NCI-H2171 (cell line): ENCODE data around the gene FKRP.

Experiments
- DNase-seq: peaks from one replicate; lab custom pipeline; 2025; lab: John Stamatoyannopoulos, UW

Gene FKRP

DNA sequence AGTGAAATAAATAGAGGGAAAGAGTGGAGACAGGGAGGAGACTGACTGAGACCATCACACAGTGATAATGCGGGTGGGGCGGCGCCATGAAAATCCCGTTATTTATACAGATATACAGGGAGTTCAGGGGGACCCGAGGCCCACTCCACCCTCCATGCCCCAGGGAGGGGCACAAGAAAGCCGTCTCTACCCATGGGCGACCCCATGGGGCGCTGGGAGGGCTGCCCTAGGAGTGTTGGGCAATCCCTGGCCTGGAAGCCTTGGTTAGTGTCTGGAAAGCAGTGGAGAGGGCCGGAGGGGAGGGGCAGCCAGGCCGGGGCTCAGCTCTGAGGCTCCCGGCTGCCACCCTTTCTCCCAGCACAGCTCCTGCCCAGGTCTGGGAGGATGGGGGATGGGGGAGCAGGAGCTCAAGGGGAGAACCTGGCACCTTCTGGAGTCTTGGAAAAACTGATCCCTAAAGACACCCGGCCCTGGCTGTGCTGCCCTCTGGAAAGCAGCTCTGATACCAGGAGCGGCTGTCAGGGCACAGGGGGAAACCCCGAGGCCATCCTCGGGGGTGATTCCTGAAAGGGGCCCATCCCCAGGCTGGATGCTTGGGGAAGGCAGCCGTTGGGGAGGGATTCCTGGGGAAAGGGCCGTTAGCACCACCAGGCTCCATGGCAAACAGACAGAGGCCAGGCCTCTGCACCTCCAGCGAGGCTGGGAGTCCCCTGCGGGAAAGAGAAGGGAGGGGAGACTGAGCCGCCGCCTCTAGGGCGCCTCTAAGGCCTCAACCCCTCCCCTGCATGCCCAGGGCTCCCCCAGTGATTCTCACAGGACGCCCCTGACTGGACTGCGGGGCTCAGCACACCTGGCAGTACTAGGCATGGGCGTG, 26.0 kb upstream of the FKRP start:
- no peak for DNase-seq

DNA sequence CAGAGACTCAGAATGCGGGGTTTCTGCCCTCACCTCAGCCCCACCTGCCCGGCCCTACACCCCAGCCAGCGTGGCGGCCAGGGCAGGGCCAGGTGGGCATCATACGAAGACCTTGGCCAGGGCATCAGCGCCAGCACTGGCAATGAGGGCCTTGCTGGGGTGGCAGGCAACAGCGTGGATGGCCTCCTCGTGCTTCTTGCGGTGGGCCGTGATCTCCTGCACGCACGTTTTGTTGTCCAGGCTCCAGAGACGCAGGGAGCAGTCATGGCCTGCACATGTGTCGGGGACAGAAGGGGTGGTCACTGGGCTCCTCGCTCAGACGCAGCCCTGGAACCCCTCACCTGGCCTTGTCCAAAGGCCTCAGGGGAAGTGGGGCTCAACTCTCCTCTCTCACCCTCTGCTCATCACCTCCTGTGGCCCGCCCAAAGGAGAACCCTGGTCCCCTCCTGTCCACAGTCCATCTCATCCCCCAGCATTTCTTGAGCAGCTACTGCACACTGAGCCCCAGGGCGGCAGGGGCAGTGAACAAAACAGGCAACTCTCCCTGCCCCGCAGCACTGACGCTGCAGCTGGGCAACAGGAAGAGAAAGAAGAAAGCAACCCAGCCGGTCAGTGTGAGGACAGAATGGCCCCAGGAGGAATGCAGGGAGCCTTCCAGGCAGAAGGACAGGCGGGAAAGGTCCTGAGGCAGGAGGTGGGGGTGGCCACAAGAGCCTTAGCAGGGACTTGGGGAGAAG, 25.2 kb upstream of the FKRP start:
- DNase-seq: no peak

DNA sequence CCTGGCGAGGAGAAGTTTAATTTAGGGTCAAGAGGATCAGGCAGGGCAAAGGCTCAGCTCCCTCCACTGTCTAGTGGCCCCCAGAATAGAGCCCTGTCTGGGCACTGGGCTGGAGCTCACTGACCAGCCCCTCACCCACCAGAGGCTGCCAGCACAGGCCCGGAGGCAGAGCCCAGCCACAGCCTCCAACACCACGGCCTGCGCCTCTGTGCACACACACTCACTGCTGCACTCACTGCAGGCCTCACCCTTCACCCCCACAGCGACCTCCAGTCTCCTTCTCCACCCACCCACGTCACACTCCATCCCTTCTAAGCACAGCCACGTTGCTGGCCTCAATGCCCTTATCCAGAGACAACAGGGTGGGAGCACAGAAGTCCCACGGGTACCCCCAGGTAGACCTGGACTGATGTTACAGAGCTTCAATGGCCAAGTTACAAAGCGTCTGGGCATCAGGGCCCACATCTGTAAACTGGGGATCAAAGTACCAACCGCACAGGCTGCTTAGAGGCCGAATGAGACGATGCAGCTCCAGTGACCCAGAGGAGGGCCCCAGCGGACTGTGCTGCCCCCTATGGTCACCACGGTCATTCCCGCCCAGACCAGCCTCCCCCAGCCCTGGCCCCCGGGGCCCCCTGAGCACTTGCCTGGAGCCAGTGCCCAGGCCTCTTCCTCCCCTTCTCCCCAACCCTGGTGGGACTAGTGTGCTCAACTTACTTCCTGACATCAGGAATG, 24.4 kb upstream of the FKRP start:
- no peak for DNase-seq

DNA sequence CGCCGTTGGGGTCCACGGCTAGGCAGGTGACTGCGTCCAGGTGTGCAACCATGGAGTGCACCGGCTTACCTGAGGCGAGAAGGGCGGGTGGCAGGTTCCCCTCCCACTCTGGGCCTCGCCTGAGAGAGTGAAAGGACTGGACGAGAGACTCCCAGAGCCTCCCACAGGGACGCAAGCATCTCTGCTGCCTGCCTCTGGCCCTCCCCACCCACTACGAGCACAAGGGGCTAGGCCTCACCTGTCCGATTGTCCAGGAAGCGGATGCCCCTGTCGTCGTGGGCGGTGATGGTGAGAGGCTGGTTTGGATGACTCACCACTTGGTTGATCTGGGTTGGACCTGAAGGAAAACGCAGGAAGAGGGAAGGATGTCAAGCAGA, 23.9 kb upstream of the FKRP start:
- no peak for DNase-seq

DNA sequence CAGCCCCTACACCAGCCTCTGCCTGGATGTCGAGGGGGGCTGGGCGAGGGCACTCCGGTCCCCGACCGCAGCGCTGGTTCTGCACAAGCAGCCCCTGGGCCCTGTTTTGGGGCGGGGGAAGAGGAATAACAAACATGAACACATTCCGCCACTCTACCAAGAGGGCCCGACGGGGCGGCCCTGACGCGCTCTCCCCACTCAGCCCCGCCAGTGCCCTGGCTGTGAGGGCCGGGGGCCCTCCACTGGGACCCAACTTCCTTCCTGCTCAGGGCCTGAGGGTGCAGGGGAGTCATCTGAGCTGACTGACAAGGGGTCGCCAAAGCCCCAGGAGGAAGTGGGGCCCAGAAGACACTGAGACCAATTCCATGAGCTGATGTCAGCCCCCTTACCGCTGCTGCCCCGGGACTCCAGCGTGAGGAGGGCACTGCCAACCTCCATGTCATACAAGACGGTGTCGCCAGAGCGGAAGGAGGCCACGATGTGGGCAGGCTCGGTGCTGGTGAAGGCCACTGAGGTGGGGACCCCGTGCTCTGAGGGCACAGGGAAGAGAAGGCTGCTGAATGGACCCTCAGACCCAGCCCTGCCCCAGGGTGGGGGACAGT, 23.3 kb upstream of the FKRP start:
- DNase-seq: no peak

DNA sequence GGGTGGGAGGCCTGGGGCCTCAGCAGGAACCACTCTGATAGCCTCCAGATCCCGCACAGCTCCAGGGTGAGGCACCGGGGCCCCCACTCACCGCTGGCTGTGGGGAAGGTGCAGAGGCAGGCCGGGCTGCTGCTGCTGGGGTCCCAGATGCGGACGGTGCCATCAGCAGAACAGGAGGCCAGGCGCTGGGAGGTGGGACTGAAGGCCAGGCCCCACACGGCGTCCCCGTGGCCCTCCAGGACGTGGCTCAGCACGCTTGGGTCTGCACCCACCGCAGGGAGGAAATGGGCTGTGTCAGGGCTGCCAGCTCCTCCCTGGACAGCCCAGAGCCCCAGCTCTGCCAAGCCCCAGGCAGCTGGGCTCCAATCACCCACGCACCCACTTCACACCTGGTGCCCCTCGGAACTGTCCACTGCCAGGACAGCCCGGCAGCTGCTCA, 22.8 kb upstream of the FKRP start:
- DNase-seq: no peak

DNA sequence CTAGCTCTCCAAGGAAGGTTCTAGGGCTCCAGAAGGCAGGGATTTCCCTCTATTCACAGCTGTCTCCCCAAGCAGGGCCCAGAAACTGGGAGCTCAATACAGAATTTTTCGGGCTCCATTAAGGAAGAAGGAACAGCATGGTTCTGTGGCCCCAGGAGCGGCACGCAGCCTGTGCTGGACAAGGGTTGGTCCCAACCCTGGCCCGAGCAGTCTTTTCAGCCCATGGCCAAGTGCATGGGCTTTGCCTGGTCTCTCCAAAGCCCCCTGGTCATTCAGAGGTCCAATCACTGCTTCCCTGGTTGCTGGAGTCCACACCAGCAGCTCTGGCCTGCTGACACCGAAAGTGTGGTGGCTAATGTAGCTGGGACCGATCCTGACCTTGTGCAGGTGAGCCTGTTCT, 22.4 kb upstream of the FKRP start:
- DNase-seq: no peak

DNA sequence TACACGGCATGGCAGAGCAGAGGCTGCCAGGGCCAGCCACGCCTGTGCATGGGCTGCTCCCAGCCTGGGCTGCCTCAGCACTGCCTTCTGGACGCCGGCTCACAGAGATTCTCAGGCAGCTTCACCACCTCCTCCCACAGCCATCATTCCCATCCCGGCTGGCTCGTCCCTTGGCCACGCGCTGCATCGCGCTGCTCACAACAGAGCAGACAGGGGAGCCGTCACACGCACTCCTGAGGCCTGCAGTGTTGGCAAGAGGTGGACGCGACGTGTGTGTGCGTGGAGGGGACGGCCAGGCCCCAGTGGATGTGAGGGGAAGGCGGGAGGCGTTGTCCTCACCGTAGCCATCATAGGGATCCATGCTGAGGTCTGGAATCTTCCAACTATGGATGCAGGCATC, 21.4 kb upstream of the FKRP start:
- no peak for DNase-seq

DNA sequence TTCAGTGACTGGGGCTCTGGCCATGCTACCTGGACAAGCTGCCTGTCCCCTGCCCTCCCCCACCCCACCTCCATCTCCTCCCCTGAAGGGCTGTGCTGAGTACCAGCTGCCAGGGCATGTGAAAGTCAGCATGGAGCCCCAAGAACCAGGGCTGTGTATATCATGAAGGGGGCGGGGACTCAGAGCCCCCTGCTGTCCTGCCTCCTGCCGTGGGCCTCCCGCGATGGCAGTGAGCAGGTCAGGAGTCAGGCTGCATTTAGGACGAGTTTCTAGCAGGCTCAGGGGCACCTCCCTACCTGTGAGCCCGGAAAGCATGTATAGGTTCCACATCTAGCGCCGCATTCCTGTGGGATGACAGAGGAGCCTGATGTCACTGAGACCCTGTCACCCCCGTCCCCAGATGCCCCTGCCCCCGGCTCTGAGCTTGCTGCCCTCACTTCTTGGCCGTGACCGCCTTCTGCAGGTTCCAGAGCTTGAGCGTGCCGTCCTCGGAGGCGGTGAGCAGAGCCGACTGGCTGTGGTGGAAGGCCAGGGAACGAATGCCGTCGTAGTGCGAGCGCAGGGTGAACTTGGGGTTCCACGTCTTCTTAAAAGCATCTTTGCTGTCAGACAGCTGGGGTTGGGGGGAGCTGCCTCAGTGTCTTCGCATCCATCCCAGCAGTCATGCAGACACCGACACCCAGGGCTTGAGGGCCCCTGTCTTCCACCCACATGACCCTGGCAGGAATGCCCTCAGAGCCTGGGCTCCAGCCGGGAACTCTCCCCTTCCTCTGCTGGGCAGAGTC, 20.6 kb upstream of the FKRP start:
- no peak for DNase-seq

DNA sequence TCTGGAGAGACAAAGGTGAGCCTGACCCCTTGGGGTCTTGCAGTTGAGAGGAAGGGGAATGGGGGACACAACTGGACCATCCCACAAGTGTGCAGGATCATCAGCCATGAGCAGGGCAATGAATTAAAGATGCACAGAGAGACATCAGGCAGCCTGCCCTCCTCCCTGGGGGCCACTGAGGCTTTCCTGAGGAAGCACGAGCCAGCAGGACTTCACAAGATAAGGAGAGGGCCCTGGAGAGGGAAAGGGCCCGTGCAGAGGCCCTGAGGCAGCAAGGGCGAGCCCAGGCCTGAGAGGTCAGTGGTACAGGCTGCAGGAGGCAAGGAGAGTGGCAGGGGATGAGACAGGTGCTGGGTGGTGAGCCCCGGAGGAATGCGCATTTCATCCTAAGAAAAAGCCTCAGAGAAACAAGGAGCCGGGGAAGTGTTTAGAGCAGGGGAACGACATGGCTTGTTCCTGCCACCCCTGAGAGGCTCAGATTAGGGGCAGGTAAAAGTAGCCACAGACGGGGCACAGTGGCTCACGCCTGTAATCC, 19.9 kb upstream of the FKRP start:
- DNase-seq: no peak

DNA sequence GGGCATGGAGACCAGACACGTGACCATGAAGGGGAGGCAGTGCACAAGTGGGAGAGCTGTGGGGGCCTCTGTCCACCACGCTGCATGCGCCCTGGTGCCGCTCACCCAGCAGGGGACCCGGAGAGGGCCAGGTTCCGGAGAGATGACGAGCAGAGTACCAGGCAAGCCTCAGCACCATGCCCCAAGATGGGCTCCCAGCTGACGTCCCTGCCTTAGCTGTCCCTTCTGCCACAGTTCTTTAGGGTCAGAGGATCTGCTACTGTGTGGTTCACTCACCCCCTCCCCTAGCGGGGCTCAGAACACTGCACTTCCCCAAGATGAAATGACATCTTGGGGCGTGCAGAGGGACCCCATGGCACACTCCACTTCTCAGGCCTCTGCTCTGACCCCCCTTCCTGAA, 19.3 kb upstream of the FKRP start:
- no peak for DNase-seq

DNA sequence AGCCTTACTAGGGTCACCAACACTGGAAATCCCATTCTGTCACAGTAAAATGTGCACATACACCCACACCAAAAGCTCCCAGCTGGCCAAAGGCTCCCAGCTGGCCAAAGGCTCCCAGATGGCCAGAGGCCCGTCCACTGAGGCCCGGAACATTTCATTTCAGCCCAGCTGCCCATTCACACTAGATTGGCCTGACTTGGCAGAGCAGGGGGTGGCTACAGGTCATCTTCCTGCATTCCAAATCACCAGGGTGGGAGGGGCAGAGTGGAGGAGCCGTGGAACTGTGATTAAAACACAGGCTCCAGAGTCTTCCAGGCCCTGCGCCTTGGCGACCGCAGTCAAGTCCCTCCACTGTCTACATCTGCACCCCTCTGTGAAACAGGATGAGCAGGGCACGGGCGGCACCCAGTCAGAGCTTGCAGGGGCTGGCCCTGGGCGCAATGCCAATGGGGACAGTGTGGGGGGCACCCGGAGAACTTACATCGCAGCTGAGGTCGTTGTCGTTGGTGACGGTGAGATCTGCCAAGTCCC, 18.8 kb upstream of the FKRP start:
- no peak for DNase-seq

DNA sequence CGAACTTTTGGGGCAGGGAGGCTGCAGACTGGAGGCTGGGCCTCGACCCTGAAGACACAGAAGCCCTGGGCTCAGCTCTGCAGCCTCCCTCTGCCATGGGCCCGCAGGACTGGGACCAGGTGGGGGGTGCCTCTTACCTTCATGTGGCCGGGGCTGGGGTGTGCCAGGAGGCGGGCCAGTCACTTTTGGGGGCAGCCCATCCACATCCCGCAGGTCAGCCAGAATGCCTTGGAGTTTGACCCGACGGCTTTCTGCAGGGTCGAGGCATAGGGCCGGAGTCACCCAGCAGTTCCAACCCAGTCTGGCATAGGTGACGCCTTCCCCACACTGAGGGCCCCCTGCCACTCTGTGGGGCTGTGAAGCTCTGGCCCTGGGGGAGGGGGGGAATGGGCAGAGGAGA, 18.1 kb upstream of the FKRP start:
- no peak for DNase-seq

DNA sequence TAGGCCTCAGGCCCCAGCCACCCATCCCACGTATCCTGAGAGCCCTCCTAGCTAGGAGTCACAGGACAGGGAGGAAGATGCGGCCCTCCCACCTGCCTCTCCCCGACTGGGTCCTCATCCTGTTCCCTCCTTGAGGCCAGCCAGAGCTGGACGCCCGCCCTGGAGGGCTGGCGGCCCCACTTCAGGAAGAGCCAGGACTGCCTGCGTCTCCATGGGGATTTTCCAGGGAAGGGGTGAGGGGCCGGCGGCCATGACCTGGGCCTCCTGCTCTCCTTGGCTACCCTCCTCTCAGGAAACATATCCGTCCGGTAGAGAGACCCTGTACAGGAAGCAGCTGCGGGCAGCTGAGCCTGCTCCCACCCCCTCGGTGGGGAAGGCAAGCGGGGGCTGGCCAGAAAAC, 17.6 kb upstream of the FKRP start:
- DNase-seq: no peak

DNA sequence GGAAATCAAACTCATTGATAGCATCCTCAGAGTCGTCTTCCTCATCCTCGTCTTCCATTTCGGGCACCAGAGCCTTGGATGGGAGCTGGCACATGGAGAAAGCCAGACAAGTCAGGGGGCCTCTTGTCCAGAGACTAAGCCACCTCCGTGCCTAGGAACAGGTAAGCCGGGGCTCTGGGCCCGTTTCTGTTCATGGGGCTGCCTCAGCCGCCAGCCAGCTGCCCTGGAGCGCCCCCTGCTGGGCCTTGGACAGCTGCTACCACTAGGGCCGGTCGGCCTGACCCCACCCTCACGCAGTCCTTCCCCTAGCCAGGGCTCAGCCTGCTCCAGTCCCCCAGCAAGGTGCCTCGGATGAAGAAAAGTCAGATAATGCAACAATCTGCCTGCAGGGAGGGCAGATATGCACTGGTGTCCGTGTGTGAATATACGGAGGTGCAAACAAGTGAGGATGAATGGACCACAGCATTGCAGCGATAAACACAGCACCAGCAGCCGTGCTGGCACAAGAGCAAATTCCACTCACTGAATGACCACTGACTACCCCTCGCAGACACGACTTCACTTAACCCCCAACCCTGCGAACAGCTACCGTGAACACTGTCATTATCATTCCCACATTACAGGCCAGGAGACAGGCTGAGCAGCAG, 17.0 kb upstream of the FKRP start:
- DNase-seq: no peak

DNA sequence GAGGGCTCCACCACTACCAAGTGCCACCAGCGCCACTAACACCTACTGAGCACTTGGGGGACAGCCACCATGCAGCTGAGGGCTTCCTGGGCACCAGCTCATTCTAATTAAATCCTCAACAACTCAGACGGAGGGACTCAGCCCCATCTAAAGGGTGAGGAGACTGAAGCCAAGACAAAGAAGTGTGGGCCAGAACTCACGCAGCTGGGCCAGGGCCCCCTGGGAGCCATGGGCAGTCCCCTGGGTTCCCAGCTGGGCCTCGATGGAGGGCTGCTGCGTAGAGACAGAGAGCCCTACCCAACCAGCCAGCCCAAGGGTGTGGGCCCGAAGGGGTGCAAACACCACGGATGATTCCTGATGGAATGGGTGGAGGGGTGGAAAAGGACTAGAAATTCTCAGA, 16.2 kb upstream of the FKRP start:
- no peak for DNase-seq

DNA sequence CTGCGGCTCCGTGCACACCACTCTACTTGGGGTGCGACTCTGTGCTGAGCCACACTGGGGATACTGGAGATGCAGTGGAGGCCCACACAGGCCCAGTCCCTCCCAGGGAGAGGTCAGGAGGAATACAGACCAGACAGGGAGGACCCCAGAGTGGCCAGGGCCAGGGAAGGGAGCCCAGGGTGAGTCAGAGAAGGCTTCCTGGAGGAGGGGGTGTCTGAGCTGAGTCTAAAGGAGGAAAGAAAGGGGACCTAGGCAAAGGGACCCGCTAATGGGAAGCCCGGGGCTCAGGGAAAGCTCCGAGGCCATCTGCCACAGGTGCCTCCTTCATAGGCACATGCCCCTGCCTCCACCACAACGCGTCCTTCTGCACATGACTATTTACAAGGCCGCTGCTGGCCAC, 15.7 kb upstream of the FKRP start:
- DNase-seq: no peak

DNA sequence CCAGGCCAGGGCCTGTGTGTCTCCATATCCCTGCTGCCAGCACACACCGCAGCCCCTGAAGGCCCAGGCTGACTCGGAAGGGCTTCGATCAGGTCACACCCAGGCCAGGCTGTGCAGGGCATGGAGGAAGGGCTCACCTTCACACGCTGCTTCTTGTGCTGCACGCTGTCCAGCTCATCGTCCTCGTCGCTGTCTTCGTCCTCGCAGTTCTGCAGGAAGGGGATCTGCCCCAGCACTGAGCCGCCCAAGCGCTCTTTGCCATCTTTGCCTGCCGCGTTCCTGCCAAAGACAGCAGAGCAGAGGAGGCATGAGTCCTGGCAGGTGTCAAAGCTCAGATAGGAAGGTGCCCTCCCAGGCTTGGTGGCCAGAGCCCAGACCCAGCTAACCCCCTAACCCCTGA, 15.3 kb upstream of the FKRP start:
- DNase-seq: no peak

DNA sequence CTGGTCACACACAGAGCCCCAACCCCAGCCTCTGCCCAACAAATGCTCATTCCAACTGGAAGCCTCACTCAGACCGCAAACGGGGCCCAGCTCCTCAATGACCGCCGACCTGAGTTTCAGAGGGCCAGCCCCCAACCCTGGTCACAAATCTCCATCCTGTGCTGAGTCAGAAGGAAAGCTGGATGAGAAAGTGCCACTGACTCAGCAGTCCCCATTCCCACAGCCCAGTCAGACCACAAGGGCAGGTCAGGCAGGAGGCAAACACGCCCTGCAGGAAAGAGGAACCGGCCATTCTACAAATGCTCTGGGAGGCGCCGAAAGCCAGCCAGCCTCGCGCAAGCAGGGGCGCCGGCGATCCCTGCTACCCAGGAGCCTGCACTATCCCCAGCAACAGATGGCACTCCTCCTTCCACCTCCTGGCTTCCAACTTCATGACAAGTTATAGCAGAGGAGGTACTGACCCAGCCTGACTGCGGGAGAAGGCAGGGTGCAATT, 14.8 kb upstream of the FKRP start:
- no peak for DNase-seq

DNA sequence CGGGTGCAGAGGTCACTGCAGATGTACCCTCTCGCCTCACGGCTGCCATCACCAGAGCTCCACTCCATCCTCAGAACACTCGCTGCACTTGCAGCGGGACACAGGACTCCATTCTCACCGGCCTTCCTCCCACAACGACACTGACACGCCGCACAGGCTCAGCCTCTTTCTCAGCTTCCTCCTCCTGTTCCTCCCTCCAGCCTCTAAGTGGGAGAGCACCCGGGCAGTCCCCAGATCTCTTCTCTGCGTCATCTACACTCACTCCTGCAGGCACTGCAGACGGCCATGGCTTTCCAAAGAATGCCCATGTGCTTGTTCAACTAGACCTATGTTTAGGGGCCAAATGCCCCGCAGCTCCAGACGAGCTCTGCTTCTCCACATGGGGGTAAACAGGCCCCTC, 14.3 kb upstream of the FKRP start:
- no peak for DNase-seq
